GM12873 (cell line): Measurements from ENCODE around the gene UBALD1.

Source experiments
- CTCF ChIP-seq: IDR thresholded peaks from 2 replicates; pipeline ENCODE4 v1.5.1; 2012; ENCODE audit warnings: low read depth, mild to moderate bottlenecking, moderate library complexity, low read length, control low read depth; ENCODE audit not compliant: insufficient read depth; ENCODE audit errors: missing control alignments

UBALD1 gene

GRCh38 chr16:4599037-4599436, 15.7 kb downstream of the UBALD1 start:
- no peak for TF ChIP-seq CTCF

- no peak for TF ChIP-seq CTCF
Measured at GRCh38 chr16:4597174-4597573, 17.5 kb downstream of the UBALD1 start.

GRCh38 chr16:4594433-4595410, 20.0 kb downstream of the UBALD1 start:
- no peak for TF ChIP-seq CTCF

- no peak for TF ChIP-seq CTCF
Measured at GRCh38 chr16:4593086-4593485, 21.6 kb downstream of the UBALD1 start.

GRCh38 chr16:4591706-4592470, 22.8 kb downstream of the UBALD1 start:
- TF ChIP-seq CTCF = no peak

- TF ChIP-seq CTCF = no peak
Measured at GRCh38 chr16:4591191-4591590, 23.5 kb downstream of the UBALD1 start.

GRCh38 chr16:4588961-4589360, 25.7 kb downstream of the UBALD1 start:
- TF ChIP-seq CTCF = no peak
